K562 (cell line): ENCODE measurements around the gene TCF25. TPM values are rescaled to one million over a fixed set of nuclear protein-coding genes. Genes with fewer than 3 reads are reported as not detected.

Experiments used
- BDP1 ChIP-seq: IDR thresholded peaks from 3 replicates; pipeline ENCODE4 v1.6.1; 2011; ENCODE audit not compliant: insufficient read length, insufficient read depth
- CAMTA2 ChIP-seq: fragments of 250-450 bp; sonication (Bioruptor Pico); conservative IDR thresholded peaks from 2 replicates; pipeline ENCODE4 v1.5.1; 2022
- CHD7 ChIP-seq: fragments of 200-600 bp; sonication (generic); IDR thresholded peaks from one replicate; pipeline ENCODE4 v1.6.1; 2012; ENCODE audit warnings: mild to moderate bottlenecking, low read depth, low read length, inconsistent platforms
- ELK1 ChIP-seq: sonication (generic); formaldehyde crosslinking; IDR thresholded peaks from 2 replicates; pipeline ENCODE4 v1.8.1; 2022; ENCODE audit warnings: missing genetic modification reagents
- HDAC6 ChIP-seq: IDR thresholded peaks from 2 replicates; pipeline ENCODE4 v1.6.1; 2012; ENCODE audit warnings: low read depth, mild to moderate bottlenecking, control low read depth, inconsistent platforms, low read length, moderate library complexity
- HINFP ChIP-seq: fragments of 450-650 bp; conservative IDR thresholded peaks from 2 replicates; pipeline ENCODE4 v1.6.1; 2016; ENCODE audit warnings: missing genetic modification characterization, low read depth, mild to moderate bottlenecking, control low read depth, missing compliant biosample characterization
- HOXB6 ChIP-seq: fragments of 250-450 bp; sonication (Bioruptor Pico); IDR thresholded peaks from 2 replicates; pipeline ENCODE4 v1.5.1; 2022; ENCODE audit warnings: mild to moderate bottlenecking, borderline replicate concordance
- ILF3 ChIP-seq: fragments of 450-650 bp; IDR thresholded peaks from 2 replicates; pipeline ENCODE4 v1.6.1; 2018; ENCODE audit warnings: antibody characterized with exemption, mild to moderate bottlenecking, moderate library complexity, borderline replicate concordance
- KAT8 ChIP-seq: fragments of 450-650 bp; IDR thresholded peaks from 2 replicates; pipeline ENCODE4 v1.6.1; 2016; ENCODE audit warnings: low read depth, mild to moderate bottlenecking
- MTF1 ChIP-seq: fragments of 250-450 bp; sonication (Bioruptor Pico); IDR thresholded peaks from 2 replicates; pipeline ENCODE4 v1.9.0; 2021; ENCODE audit warnings: moderate library complexity, mild to moderate bottlenecking, inconsistent platforms, borderline replicate concordance
- NFE2L1 ChIP-seq: fragments of 450-650 bp; IDR thresholded peaks from 2 replicates; pipeline ENCODE4 v1.6.1; 2016; ENCODE audit warnings: missing genetic modification characterization, low read depth, mild to moderate bottlenecking, missing compliant biosample characterization, moderate library complexity, borderline replicate concordance
- NR3C1 ChIP-seq: sonication (generic); formaldehyde crosslinking; IDR thresholded peaks from 2 replicates; pipeline ENCODE4 v1.8.1; 2022; ENCODE audit warnings: missing genetic modification reagents
- ZNF511 ChIP-seq: sonication (generic); formaldehyde crosslinking; IDR thresholded peaks from 2 replicates; pipeline ENCODE4 v1.8.0; 2022; ENCODE audit warnings: mild to moderate bottlenecking, missing genetic modification reagents
- polyA plus RNA-seq, 8 experiments: library from polyadenylated mRNA; depleted of rRNA in 4 of 8; stranded (reverse) in 5 of 8; unstranded in 3 of 8; fragments of >200 nt; fragmentation: Nextera tagmentation in 2 of 8; fragmentation: Illumina TruSeq in 1 of 8; extraction: Ambion mirVana in 2 of 8; extraction: Trizol in 1 of 8; gene quantifications; 2 replicates each; pipeline versions ENCODE4 v1.2.1 to v1.2.3, GENCODE V29; 2011 to 2014; ENCODE audit warnings: inconsistent platforms in 1 of 8, missing spikeins in 1 of 8
- total RNA-seq, 7 experiments: library from RNA; depleted of rRNA in 6 of 7; stranded (reverse); fragments of >200 nt in 6 of 7; fragmentation: Illumina TruSeq in 2 of 7; extraction: Trizol in 2 of 7; gene quantifications; 2 replicates each; pipeline versions ENCODE4 v1.2.1 to v1.2.3, GENCODE V29; 2011 to 2021; ENCODE audit warnings: low replicate concordance in 1 of 7

TCF25 gene
- total and polyA plus RNA-seq, 9 of the 15 experiments (the other 6 are each of a cell fraction or from before 2014, with no cell fraction given), result 9.0 to 154 (median 83.8) TPM

GRCh38 chr16:89917773-89918452, 44.5 kb downstream of the TCF25 start (continued):
- no peak for TF ChIP-seq NR3C1 (CRISPR knock-in tag)
- no peak for TF ChIP-seq CHD7
- no peak; the same call in 1 of the 2 replicates for TF ChIP-seq ZNF511
- no peak for TF ChIP-seq ELK1 (CRISPR knock-in tag)
- no peak for TF ChIP-seq BDP1
- no peak for TF ChIP-seq KAT8
- no peak for TF ChIP-seq ILF3
- TF ChIP-seq HDAC6, result no peak
- TF ChIP-seq CAMTA2 (CRISPR knock-in tag), result no peak
- TF ChIP-seq NFE2L1 (tag), result no peak
- TF ChIP-seq HOXB6, result no peak
- TF ChIP-seq HINFP, result no peak
- no peak for TF ChIP-seq MTF1
